Tibial nerve (tissue), 4 donors: ENCODE measurements around the gene SLC6A16. TPM values are rescaled to one million over a fixed set of nuclear protein-coding genes. Genes with fewer than 3 reads are reported as not detected.
"Not testable (repeated sequence)": the region's sequence is repeated elsewhere in the genome, so short reads cannot be mapped to it uniquely, and the experiment has no call there.

Experiments
- DNase-seq, 2 donors: peaks; one replicate each; pipeline ENCODE4 v3.0.0-alpha.2; 2019; ENCODE audit warnings: low spot score in 2 of 2
- H3K27ac ChIP-seq, 4 donors: fragments of 200-600 bp; sonication (generic) in 3 of 4; one replicate each; pipeline ENCODE4 v1.5.1; 2017 to 2019; ENCODE audit warnings: mild to moderate bottlenecking in 1 of 4
- H3K27me3 ChIP-seq, 2 donors: fragments of 200-600 bp; sonication (generic) in 1 of 2; one replicate each; pipeline versions ENCODE4 v1.5.1 to v1.6.0; 2017 to 2019
- H3K36me3 ChIP-seq, 3 donors: fragments of 200-600 bp; sonication (generic); one replicate each; pipeline ENCODE4 v1.5.1; 2018 to 2019
- H3K4me1 ChIP-seq, 4 donors: fragments of 200-600 bp; sonication (generic) in 3 of 4; one replicate each; pipeline ENCODE4 v1.5.1; 2017 to 2019
- H3K4me3 ChIP-seq, 4 donors: fragments of 200-600 bp; sonication (generic) in 3 of 4; one replicate each; pipeline ENCODE4 v1.5.1; 2017 to 2019; ENCODE audit warnings: mild to moderate bottlenecking in 1 of 4, moderate library complexity in 1 of 4
- H3K9me3 ChIP-seq, 4 donors: fragments of 200-600 bp; sonication (generic) in 3 of 4; one replicate each; pipeline ENCODE4 v1.5.1; 2017 to 2019
- CTCF ChIP-seq, 5 experiments: fragments of 200-600 bp in 3 of 5; fragments of 450-650 bp in 2 of 5; sonication (generic) in 3 of 5; IDR thresholded peaks; one replicate each; pipeline ENCODE4 v1.5.1; 2016 to 2019; ENCODE audit warnings: antibody characterized with exemption in 5 of 5, mild to moderate bottlenecking in 3 of 5, moderate library complexity in 2 of 5
- EP300 ChIP-seq, 2 donors: sonication (generic); formaldehyde crosslinking; IDR thresholded peaks; one replicate each; pipeline ENCODE4 v1.6.1; 2017; ENCODE audit warnings: antibody characterized with exemption in 2 of 2, mild to moderate bottlenecking in 1 of 2
- POLR2A ChIP-seq, 2 donors: fragments of 450-650 bp; IDR thresholded peaks; one replicate each; pipeline ENCODE4 v1.6.1; 2017; ENCODE audit warnings: antibody characterized with exemption in 2 of 2, mild to moderate bottlenecking in 2 of 2, moderate library complexity in 2 of 2
- WGBS, 2 donors: methylation state at CpG; one replicate each; pipeline ENCODE4 v1.1.5; 2018; 5-methylcytosine and 5-hydroxymethylcytosine counted together
- total RNA-seq, 4 donors: library from RNA; depleted of rRNA; stranded (reverse); fragments of >200 nt; gene quantifications; one replicate each; pipeline ENCODE4 v1.1.0, GENCODE V29; 2016

Gene SLC6A16
- total RNA-seq, 4 donors from 2014 or later = 2.6 to 4.6 (median 3.4) TPM

DNA sequence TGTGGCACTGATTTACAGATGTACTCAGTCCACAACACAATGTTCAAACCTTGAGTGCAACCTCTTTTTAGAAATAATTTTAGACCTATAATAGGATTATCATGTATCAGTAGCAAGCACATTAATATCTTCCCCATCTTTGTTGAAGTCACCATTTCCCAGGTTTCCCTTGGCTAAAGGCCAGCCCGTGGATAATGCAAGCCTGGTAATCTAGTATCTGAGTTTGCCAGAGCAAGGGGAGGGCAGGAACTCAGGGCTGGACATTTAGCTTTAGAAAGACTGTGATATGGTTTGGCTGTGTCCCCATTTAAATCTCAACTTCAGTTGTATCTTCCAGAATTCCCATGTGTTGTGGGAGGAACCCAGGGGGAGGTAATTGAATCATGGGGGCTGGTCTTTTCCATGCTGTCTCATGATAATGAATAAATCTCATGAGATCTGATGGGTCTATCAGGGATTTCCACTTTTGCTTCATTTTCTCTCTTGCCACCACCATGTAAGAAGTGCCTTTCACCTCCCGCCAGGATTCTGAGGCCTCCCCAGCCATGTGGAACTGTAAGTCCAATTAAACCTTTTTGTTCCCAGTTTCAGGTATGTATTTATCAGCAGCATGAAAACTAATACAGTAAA lies 37.7 kb downstream of the SLC6A16 start:
- no peak overlapping the region for H3K27ac ChIP-seq
- no peaks in the 10 kb centered on the region for H3K36me3 ChIP-seq
- WGBS, 2 donors = 31 to 62% methylated on average over 2 of the region's 2 CpGs
- H3K9me3 ChIP-seq = no peaks in the 10 kb centered on the region
- no peaks in the 10 kb centered on the region for H3K4me1 ChIP-seq
- H3K4me3 ChIP-seq = no peak overlapping the region
- no peak for TF ChIP-seq POLR2A (IDR thresholded peaks at IDR 0.05)
- TF ChIP-seq EP300 (IDR thresholded peaks at IDR 0.05) = no peak
- no peak for TF ChIP-seq CTCF (IDR thresholded peaks at IDR 0.05)
- H3K27me3 ChIP-seq = no peaks in the 10 kb centered on the region
- no peak for DNase-seq

GRCh38 chr19:49282184-49282583 lies 42.8 kb downstream of the SLC6A16 start:
- TF ChIP-seq CTCF (IDR thresholded peaks at IDR 0.05) (no peak), EP300 (IDR thresholded peaks at IDR 0.05) (no peak), POLR2A (IDR thresholded peaks at IDR 0.05) (no peak)
- no peaks in the 10 kb centered on the region for H3K9me3 ChIP-seq
- no peaks in the 10 kb centered on the region for H3K4me1 ChIP-seq
- 79 to 83% methylated on average over 13 of the region's 13 CpGs for WGBS, 2 donors
- no peak for DNase-seq
- no peak overlapping the region for H3K4me3 ChIP-seq
- H3K36me3 ChIP-seq = no peaks in the 10 kb centered on the region
- H3K27me3 ChIP-seq = peaks cover 0 to 5% of the 10 kb centered on the region in 2 donors
- H3K27ac ChIP-seq = no peak overlapping the region

GRCh38 chr19:49272204-49272603 lies 52.8 kb downstream of the SLC6A16 start:
- no peak overlapping the region for H3K4me3 ChIP-seq
- H3K27ac ChIP-seq = no peak overlapping the region
- no peaks in the 10 kb centered on the region for H3K36me3 ChIP-seq
- peaks cover 0 to 22% (median 0%) of the 10 kb centered on the region in 4 donors for H3K9me3 ChIP-seq
- no peaks in the 10 kb centered on the region for H3K27me3 ChIP-seq
- DNase-seq = no peak
- TF ChIP-seq CTCF (IDR thresholded peaks at IDR 0.05) (no peak), POLR2A (IDR thresholded peaks at IDR 0.05) (no peak), EP300 (IDR thresholded peaks at IDR 0.05) (no peak)
- WGBS, 2 donors = 94% methylated on average over 4 of the region's 4 CpGs
- no peaks in the 10 kb centered on the region for H3K4me1 ChIP-seq

- Histone ChIP-seq H3K4me1 (no peaks in the 10 kb centered on the region), H3K27ac (no peak overlapping the region), H3K9me3 (peaks cover 0 to 32% (median 0%) of the 10 kb centered on the region in 4 donors), H3K36me3 (no peaks in the 10 kb centered on the region), H3K27me3 (no peaks in the 10 kb centered on the region), H3K4me3 (no peak overlapping the region)
- TF ChIP-seq EP300 (IDR thresholded peaks at IDR 0.05) (no peak), POLR2A (IDR thresholded peaks at IDR 0.05) (no peak), CTCF (IDR thresholded peaks at IDR 0.05) (no peak)
- no peak for DNase-seq
- WGBS, 2 donors = 51 to 66% methylated on average over 4 of the region's 4 CpGs
Observed at GRCh38 chr19:49271080-49271753, 53.8 kb downstream of the SLC6A16 start.

- not testable (repeated sequence) for H3K27me3 ChIP-seq, H3K27ac ChIP-seq, H3K4me1 ChIP-seq, H3K4me3 ChIP-seq, H3K36me3 ChIP-seq
- DNase-seq = peak in 1 of 2 donors; percentile 51
- TF ChIP-seq CTCF (IDR thresholded peaks at IDR 0.05) = peak in 4 of 5 experiments; percentile 21 to 46 (median 24)
- 32 to 33% methylated on average over 12 of the region's 12 CpGs for WGBS, 2 donors
- peaks cover 0 to 49% (median 0%) of the 10 kb centered on the region in 4 donors for H3K9me3 ChIP-seq
Observed at GRCh38 chr19:49266409-49266808, 58.6 kb downstream of the SLC6A16 start.
